Measurements from ENCODE around the gene ANKH.

The ANKH gene

DNA sequence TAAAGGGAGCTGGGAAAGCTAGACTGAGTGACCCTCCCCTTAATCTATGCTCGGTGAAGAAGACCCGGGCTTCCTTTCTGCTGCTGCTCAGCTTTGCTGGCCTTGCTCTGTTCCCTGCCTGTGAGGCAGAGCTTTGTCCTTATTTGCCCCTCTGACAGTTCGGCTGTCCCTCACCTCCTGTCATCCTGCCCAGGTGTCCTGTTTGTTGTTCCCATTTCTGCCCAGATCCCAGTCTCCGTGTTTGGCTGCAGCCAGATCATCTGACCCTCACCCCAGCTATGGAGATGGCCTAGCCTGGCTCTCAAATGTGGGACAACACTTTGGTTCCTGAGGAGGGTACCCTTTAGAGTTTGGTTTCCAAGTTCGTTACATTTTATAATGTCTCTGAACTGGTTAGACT is 186.8 kb downstream of the ANKH start:
- no peak for DNase-seq

DNA sequence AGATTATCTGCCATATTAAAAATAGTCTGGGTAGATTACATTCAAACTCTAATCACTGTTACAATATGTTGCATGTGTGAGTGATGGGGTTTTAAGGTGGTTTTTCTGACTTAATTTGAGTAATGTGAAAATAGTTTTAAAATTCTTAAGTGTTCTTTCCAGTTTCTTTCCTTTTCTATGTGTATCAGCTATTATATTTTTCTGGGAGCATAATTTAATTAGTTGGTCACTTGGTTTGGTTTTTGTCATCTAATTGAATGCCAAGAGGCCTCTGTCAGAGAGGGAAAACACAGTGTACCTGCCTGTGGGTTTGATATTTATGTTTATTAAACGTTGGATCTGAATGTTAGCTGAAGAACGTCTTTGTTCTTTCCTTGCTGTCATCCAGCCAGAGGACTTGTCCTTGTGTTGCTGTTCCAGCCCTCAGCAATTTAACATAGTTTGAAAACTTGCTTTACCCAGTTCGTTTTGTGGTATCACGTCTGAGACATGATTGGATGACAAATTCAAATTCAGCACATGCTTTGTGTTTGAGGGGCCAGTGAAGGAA is 187.6 kb downstream of the ANKH start:
- no peak for DNase-seq

DNA sequence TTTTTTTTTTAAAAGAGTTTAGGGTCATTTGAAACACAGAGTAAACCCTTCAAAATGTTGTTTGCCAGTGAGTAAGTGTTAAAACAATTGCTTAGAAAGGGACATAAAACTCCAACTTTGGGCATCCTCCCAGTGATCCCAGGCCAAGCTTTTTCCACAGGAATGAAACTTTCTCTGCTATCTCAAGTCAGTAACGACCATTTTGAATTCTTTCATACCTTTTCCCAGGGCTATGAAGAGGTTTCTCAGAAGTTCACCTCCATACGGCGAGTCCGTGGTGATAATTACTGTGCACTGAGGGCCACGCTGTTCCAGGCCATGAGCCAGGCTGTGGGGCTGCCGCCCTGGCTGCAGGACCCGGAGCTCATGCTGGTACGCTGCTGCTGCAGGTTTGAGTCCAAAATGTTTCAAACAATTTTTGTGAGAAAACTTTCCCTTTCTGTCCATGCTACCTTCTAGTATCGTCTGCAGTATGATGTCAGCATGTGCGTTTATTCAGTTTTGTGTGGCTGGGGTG is 190.3 kb downstream of the ANKH start:
- DNase-seq, result no peak

DNA sequence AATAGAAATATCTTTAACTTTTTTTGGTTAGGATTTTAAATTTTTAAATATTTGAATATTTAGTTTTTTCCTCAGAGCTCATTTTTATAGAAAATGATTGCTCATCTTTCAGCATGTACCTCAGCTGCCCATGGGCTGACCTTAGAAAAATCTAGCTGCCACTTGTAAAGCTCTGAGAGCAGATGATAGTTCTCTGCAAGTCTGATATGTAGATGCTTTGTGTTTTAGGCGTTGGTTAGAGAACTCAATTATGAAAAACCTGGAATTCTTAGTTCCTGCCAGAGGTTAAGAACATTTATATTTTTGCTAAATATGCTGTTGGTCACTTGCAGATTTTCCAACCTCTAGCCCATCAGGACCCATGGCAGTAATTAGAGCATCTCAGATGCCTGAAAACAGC is 192.0 kb downstream of the ANKH start:
- no peak for DNase-seq

DNA sequence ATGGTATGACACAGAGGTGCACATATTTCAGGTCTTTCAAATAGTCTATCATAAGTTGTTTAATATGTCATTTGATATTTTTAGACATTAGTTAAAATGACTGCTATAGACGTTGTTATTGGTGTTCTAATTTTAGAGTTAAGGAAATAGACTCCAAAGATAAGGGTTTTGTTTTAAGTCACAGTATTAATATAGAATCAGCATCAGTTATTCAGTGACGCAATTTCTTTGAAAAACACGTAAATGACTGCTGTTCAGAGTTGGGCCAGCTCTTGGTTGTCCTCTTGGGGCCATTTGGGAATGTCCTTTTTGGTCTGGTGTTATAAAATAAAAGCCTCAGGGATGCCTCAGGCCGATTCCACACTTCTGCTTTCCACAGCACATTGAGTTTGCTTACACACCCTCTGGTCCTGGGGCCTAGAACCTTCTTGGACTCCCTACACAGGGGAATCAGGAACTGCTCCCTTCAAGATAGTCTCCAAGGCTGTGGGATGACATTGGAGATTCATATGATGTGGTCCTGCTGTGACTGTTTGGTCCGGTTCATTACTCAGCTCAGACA is 192.7 kb downstream of the ANKH start:
- DNase-seq, result no peak

DNA sequence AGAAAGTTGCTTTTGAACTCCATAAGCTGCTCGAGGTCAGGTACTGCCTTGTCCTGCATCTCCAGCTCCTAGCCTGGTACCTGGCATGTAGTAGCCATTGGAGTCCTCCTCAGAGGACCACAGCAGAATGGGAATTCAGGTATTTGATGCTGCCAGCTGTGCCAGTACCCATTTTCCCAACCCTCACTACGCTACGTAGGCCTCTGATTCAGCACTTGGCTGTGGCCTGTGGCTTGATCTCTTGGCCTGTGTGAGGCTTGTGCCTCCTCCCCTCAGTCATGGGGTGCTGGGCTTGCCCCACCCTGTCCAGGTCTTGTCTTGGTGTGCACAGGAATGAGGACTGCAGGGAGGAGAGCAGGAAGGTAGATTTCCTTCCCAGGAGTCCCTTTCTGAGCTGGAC is 195.3 kb downstream of the ANKH start:
- DNase-seq, result no peak

DNA sequence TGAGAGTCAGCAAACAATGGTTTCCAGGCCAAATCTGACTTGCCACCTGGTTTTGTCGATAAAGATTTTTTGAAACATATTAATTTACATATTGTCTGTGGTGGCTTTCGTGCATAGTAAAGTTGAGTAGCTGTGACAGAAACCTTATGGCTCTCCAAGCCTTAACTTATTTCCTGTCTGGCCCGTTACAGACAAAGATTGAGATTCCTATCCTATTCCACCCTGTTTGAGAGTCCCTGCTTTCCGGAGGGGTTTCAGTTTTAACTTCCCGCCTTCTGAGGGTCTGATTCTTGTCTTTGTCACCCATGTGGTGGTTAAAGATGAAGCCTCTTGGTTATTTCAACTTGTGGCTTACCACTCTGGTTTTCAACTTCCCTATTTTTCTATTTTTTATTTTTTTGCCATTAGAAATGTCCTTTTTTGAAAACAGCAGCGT is 195.7 kb downstream of the ANKH start:
- DNase-seq, result no peak

DNA sequence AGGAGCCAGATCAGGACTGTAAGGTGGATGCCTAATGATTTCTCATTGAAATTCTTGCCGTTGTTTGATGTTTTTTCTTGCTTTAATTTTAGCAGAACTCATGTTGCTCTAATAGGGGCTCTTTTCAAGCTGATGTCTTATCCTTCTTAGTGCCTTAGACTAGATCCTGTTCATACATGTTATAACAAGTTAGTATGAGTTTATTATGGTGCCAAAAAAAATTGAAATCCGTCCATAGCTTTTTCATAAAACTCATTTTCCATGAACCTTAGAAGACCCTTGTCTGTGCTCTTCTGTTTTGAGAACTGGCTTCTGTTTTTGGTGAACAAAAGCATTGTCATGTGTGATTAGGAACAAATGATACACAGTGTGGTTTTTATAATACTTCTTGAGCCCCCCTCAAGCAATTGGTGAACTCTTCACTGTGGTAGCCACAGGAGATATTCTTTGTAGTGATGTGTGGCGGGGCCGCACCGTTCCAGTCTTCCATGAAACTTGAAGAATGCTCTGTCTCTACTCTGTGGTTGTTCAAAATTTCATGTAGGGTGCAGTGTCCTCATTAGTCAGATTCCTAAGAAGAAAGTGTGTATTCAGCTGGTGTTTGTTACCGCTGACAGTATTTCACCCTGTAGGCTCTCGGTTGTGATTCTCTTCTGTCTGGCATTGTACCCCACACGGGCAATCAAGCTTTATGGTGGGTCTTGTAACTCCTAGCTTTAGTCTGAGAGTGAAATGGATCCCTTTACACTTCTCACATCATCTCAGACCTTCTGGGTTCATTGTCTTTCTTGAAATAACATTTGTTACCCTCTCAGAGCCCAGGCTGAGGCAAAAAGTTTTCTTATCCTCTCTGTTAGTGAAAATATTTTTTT is 196.4 kb downstream of the ANKH start:
- peak; percentile 40 for DNase-seq

DNA sequence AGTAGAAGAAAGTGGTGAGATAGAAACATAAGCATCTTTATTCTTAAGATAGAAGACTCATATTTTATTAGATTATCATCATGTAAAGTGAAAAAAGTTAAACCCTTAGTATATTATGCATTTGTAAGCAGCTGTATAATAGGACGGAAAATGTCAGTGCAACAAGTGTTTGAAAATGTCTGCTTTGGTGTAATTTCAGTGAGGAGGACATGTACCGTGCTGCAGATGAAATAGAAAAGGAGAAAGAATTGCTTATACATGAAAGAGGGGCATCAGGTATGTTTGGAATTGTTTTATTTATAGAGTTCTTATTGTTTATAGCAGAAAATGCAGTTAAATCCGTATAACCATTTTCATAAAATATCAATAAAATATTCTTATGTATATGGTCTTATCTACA is 198.1 kb downstream of the ANKH start:
- no peak for DNase-seq

DNA sequence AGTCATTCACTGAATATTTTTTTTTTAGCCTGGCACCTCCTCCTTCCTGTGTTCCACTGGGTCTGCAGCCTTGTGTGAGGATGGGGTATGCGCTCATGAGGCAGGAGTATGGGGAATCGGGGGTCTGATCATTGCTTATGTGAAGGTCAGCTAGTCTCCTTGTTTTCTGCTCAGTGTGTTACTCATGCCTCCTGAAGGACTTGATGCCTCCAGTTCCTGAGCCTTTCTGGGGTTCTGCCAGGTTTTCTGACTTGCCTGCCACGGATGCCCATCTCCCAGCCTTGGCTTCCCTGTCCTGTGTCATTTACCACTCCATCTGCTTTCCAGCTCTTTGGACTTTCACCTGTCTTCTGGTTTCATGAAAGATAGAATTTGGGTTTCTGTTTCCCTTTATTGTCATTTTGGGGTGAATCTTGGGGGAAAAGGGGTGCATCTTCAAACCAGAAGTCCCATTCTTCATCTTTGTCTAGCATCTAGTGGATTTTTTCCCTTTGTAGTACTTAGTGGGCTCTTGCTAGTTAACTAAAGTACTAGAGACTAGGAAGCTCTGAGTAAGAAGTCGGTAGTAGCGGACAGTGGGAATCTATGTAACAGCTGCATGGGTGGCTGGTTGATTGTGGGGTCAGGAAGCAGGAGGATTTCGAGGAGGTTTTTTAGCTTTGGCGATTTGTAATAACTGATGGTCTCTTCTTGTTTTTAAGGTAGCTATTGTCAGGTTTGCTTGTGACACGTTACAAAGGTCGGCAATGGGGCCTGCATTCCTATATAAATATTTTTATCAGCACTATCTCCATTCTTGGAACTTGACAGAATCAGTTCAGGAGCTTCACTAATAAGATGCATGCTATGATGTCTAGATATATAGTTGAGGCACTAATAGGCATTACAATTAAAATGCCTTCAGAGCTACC is 198.8 kb downstream of the ANKH start:
- no peak for DNase-seq

DNA sequence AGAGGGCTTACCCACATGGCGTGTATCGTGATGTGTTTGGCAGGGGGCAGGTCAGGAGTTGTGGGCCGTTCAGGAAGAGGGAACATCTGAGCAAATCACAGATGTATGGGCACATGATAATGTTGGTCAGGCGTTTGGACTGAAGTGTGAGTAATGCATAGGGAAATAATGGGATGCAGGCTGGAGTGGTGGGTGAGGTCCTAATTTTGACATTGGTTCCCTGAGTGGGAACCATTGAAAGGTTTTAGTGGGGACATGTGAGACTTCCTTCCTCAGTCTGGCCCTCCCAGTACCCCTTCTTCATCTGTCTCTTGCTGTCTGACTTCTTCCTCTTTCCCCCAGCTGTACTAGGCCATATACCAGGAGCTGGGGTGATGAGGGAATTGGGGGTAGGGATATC is 199.5 kb downstream of the ANKH start:
- no peak for DNase-seq

DNA sequence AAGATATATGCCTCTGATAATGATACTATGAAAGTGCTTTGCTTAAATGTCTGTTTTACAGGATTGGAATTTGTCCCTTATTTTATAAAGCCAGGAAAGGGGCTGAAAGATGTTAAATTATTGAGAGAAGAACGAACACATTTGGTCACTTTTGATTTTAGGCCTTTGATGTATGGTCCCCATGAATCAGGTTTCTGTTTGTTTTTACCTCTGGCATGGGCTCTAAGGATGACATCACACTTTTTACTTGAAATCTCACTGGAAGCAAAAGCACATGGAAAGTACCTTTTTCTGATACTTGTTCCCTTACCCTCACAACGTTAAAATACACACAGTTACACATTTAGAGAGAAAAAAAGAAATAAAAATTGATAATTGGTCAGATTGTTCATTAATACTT is 200.2 kb downstream of the ANKH start:
- DNase-seq, result no peak

DNA sequence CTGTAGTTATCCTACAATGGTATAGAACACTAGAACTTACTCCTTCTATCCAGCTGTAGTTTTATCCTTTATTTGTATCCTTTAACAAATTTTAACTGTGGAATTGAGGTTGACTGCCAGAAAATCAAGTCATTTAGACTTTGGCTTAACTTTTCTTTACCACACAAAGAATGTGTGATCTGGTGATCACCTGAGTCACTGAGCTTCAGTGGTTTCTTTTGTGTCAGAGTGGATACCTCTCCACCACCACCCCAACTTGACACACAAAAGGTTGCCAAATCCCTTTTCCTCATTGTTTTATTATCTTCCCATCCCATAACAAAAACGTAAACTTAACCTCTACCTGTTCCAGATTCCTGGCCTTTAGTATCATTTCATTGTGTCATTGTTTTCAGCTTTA is 201.6 kb downstream of the ANKH start:
- no peak for DNase-seq

DNA sequence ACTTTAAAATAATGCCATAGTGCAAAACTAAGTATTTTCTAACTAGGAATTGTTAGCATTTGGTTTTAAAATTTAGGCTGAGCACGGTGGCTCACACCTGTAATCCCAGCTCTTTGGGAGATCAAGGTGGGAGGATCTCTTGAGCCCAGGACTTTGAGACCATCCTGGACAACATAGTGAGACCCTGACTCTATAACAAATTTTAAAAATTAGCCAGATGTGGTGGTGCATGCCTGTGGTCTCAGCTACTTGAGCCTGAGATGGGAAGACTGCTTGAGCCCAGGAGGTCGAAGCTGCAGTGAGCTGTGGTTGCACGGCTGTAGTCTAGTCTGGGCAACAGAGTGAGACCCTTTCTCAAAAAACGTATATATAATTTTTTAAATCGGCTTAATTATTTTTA is 202.2 kb downstream of the ANKH start:
- no peak for DNase-seq

DNA sequence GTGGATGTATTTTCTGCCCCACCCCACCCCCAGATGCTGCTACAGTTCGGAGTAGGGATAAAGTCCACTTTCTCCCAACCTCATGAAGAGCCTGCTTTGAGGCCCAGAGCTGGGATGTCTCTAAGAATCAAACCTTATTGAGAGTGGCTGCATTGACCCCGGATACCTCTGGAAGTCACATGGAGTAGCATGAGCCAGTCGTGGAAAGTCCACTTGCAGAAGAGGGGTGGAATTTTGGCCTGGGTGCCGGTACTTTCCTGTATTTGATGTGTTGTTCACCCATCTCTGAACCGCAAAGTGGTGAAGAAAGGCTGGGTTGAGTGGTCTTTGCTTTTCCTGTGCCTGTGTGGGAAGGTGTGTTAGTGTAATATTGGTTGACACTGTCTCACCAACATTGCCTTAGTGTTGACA is 203.4 kb downstream of the ANKH start:
- DNase-seq, result no peak

DNA sequence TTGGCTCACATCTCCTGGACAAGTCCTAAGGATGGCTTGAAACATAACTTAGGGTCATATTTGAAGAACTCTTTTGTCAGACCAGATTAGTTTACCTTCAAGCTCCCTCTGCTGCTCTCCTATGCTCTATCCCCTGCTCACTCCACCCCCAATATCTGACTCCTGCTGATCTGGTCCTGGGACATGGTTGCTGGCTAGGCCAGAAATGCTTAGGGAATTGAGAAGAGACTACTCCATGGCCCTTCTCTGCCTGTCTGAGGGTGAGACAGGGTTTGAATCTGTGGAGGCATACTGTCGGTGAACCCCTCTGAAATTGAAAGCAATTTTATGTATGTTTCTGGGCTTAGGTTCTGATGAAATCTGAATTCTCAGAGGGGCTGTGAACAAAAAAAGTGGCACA is 203.8 kb downstream of the ANKH start:
- DNase-seq, result no peak

DNA sequence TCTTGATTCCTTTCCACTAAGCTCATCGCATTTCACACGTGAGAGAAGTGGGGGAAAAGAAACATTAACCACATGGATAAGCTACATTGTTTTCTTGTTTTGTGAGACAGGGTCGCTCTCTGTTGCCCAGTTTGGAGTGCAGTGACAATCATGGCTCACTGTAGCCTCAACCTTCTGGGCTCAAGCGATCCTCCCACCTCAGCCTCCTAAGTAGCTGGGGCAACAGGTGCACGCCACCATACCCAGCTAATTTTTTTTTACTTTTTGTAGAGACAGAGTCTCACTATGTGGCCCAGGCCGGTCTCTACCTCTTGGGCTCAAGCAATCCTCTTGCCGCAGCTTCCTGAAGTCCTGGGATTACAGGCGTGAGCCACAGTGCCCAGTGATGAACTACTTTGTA is 204.3 kb downstream of the ANKH start:
- no peak for DNase-seq

DNA sequence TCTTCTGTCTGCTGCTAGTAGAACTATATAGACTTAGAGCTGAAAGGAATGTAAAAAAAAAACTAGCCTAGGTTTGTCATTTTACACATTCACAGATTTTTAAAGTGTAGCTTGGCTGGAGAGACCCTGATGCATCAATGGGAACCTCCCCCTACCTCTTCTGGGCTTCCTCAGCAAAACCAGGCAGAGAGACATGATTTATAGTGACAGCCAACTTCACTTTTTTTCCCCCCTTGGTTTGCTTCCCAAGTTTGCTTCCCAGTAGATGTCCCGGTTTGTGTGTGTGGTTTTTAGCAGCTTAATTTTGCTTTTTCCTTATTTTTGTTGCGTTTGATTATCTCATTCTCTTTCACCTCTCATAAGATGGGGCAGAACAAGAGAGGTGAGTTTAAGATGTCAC is 205.2 kb downstream of the ANKH start:
- DNase-seq, result no peak

DNA sequence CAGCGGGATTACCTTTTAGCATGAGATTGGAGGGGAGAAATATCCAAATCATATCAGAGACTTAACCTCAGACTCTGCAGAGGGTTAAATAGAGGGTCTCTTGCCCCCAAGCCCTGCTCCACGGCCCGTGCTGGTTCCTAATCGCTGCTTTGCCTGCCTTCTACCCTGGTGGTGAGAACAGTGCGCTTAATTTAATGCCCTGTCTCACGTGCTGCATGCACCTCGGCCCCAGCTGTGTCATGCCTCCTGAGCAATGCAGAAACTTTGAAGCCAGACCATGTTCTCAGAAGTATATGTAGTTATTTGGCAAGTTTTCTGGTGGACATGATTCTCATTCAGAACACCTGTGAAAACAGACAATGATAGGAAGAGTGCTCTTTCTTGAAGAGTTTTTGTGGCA is 205.6 kb downstream of the ANKH start:
- peak; percentile 48 for DNase-seq

DNA sequence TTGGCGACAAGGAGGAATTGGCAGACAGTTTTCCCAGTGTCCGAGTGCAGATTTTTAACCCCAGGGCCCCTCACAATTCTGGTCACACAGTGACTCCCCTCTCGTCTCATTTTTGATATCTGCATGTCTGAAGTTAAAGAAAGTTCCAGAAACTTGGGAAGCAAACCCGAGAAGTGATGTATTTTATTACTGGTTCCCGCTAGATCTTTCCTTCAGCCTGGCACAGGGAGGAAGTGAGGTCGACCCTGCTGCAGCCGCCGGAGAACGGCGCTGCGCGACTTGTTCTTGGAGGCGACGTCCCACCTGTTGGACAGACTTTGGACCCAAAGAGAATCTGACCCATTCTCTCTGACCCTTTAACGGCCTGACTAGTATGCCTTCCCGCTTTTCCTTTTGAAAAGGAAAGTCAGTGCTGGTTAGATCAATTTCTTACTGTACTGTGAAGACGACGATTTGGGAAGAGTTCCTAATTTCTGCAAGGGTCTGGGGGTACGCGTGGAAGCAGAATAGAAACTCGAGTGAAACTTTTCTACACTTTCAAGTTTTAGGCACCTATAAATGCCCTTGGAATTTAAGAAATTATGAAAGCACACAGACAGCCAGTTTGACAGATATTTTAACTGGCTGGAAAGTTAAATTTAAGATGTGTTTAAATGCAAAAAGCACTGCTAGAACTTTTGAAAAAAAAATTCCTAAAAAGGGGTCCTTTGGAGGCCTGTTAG is 206.3 kb downstream of the ANKH start:
- DNase-seq, result peak; percentile 70

DNA sequence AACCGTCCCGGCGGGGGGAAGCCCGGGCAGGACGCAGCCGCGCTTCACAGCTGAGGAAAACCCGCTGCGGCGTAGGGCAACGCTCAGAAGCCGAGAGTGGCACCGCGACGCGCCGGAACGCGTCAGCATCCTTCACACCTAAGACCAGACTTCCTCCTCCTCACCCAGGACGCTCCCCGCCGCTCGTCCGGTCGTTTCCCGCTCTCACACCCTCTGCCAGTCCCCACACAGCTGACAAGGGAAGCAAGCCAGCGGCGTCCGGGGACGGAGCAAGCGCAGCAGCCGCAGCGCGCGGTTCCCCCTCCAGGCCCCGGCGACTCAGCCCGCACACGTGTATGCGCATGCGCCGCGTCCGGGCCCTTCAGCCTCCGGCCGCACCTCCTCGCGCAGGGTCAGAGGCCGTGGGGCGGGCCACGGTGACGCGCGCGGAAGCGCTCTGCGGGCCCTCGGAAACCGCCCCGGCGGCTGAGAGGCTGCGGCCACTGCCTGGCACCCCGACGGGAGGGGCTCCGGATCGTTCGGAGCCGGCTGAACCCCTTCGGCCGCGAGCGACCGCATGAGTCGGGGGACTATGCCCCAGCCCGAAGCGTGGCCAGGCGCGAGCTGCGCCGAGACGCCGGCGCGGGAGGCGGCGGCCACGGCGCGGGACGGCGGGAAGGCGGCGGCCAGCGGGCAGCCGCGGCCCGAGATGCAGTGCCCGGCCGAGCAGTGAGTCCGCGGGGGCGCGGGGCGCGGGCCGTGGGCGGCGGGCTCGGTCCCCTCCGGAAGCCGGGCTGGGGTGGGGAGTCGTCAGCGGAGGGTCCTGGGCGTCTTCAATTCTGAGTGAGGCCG is 207.1 kb downstream of the ANKH start, which contains the start of gene OTULIN:
TSS of gene OTULIN (plus strand) at position 449 of the 831 bp plus-strand sequence. CDS start at position 557, 108 bp downstream.
- peak; percentile 97 for DNase-seq
